ENCODE results near the gene KIRREL3.

Gene KIRREL3

GRCh38 chr11:127000291-127000968 is at the start of gene KIRREL3:
Gene KIRREL3 (minus strand): TSS chr11:127000770.
- DNase-seq (ENCODE audit: low spot score) = peak; percentile 72

- no peak for DNase-seq (ENCODE audit: low spot score)
Observed at GRCh38 chr11:127050186-127050585, 49.6 kb upstream of the KIRREL3 start.

- DNase-seq (ENCODE audit: low spot score) = no peak
Observed at GRCh38 chr11:127049486-127049885, 48.9 kb upstream of the KIRREL3 start.

GRCh38 chr11:127044535-127044934 is 44.0 kb upstream of the KIRREL3 start:
- DNase-seq (ENCODE audit: low spot score) = no peak

GRCh38 chr11:127042445-127042844 is 41.9 kb upstream of the KIRREL3 start:
- DNase-seq (ENCODE audit: low spot score) = peak; percentile 86

- DNase-seq (ENCODE audit: low spot score) = peak; percentile 37
Observed at GRCh38 chr11:127039591-127039990, 39.0 kb upstream of the KIRREL3 start.

GRCh38 chr11:127037596-127037995 is 37.0 kb upstream of the KIRREL3 start:
- DNase-seq (ENCODE audit: low spot score) = no peak

GRCh38 chr11:127037001-127037400 is 36.4 kb upstream of the KIRREL3 start:
- DNase-seq (ENCODE audit: low spot score) = no peak

GRCh38 chr11:127035824-127036223 is 35.3 kb upstream of the KIRREL3 start:
- no peak for DNase-seq (ENCODE audit: low spot score)

- DNase-seq (ENCODE audit: low spot score) = no peak
Observed at GRCh38 chr11:127034973-127035372, 34.4 kb upstream of the KIRREL3 start.

GRCh38 chr11:127028648-127029047 is 28.1 kb upstream of the KIRREL3 start:
- DNase-seq (ENCODE audit: low spot score) = no peak

- DNase-seq (ENCODE audit: low spot score) = no peak
Observed at GRCh38 chr11:127027789-127028188, 27.2 kb upstream of the KIRREL3 start.

- no peak for DNase-seq (ENCODE audit: low spot score)
Observed at GRCh38 chr11:127027000-127027399, 26.4 kb upstream of the KIRREL3 start.

GRCh38 chr11:127023991-127024390 is 23.4 kb upstream of the KIRREL3 start:
- no peak for DNase-seq (ENCODE audit: low spot score)

GRCh38 chr11:127018683-127019279 is 18.2 kb upstream of the KIRREL3 start:
- no peak for DNase-seq (ENCODE audit: low spot score)

- DNase-seq (ENCODE audit: low spot score) = peak; percentile 81
Observed at GRCh38 chr11:127017482-127017881, 16.9 kb upstream of the KIRREL3 start.

GRCh38 chr11:127013550-127013949 is 13.0 kb upstream of the KIRREL3 start:
- DNase-seq (ENCODE audit: low spot score) = no peak

GRCh38 chr11:127006311-127006710 is 5.7 kb upstream of the KIRREL3 start:
- DNase-seq (ENCODE audit: low spot score) = peak; percentile 61

- DNase-seq (ENCODE audit: low spot score) = peak; percentile 81
Observed at GRCh38 chr11:127003260-127003981, 2.9 kb upstream of the KIRREL3 start.

- DNase-seq (ENCODE audit: low spot score) = peak; percentile 10
Observed at GRCh38 chr11:127002669-127003259, 2.2 kb upstream of the KIRREL3 start.

- peak; percentile 46 for DNase-seq (ENCODE audit: low spot score)
Observed at GRCh38 chr11:127000981-127001380, 411 bp upstream of the KIRREL3 start.

GRCh38 chr11:126999366-126999765 is 1.2 kb downstream of the KIRREL3 start:
- DNase-seq (ENCODE audit: low spot score) = no peak

- DNase-seq (ENCODE audit: low spot score) = no peak
Observed at GRCh38 chr11:126997641-126998040, 2.9 kb downstream of the KIRREL3 start.

Measured in GM03348 (cell line).